Measurements from ENCODE around the gene AREL1. TPM values are rescaled to one million over a fixed set of nuclear protein-coding genes. Genes with fewer than 3 reads are reported as not detected.
"Not testable (repeated sequence)": the region's sequence is repeated elsewhere in the genome, so short reads cannot be mapped to it uniquely, and the experiment has no call there.

Gene AREL1
- 36.8 TPM for total RNA-seq
- long read RNA-seq, full-length matches to known transcripts, result 2 of 28 reads
- long read RNA-seq, partial matches to known transcripts, result 17 of 28 reads
- long read RNA-seq, other reads (novel, unspliced or antisense), result 9 of 28 reads

- TF ChIP-seq, protein P1, sequence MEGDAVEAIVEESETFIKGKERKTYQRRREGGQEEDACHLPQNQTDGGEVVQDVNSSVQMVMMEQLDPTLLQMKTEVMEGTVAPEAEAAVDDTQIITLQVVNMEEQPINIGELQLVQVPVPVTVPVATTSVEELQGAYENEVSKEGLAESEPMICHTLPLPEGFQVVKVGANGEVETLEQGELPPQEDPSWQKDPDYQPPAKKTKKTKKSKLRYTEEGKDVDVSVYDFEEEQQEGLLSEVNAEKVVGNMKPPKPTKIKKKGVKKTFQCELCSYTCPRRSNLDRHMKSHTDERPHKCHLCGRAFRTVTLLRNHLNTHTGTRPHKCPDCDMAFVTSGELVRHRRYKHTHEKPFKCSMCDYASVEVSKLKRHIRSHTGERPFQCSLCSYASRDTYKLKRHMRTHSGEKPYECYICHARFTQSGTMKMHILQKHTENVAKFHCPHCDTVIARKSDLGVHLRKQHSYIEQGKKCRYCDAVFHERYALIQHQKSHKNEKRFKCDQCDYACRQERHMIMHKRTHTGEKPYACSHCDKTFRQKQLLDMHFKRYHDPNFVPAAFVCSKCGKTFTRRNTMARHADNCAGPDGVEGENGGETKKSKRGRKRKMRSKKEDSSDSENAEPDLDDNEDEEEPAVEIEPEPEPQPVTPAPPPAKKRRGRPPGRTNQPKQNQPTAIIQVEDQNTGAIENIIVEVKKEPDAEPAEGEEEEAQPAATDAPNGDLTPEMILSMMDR (IDR thresholded peaks at IDR 0.05), result no peak
- peak; percentile 81 for DNase-seq
- Histone ChIP-seq H3K36me3 (peaks cover 27% of the 10 kb centered on the region), H3K9me3 (no peaks in the 10 kb centered on the region), H3K4me1 (peaks cover 30% of the 10 kb centered on the region), H3K27me3 (no peaks in the 10 kb centered on the region), H3K4me3 (peak within 1 kb of the TSS; percentile 72), H3K27ac (peak within 1 kb of the TSS; percentile 77)
- peak; percentile 99 for ATAC-seq
- intact Hi-C loops (cut with DNase I), result no loop called here
Measured at GRCh38 chr14:74712499-74713394, at the start of gene AREL1, which contains the start of gene FCF1. Gene AREL1 (minus strand): TSS chr14:74713080. CDS start chr14:74685615, 27,465 bp downstream. Gene FCF1 (plus strand): TSS chr14:74713144. CDS start chr14:74713198, 54 bp downstream.

DNA sequence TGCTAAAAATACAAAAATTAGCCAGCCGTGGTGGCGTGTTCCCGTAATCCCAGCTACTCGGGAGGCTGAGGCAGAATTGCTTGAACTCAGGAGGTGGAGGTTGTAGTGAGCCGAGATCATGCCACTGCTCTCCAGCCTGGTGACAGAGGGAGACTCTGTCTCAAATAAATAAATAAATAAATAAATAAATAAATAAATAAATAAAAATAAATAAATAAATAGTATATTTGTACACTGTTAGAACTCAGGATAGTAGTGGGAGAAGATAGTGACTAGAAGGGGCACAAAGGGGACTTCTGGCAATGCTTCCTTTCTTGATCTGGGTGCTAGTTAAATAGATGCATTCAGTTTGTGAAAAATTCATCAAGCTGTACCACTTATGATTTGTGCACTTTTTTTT lies 45.6 kb upstream of the AREL1 start:
- H3K4me1 ChIP-seq; H3K27me3 ChIP-seq; H3K9me3 ChIP-seq; H3K4me3 ChIP-seq; ATAC-seq; intact Hi-C loops (cut with DNase I); H3K36me3 ChIP-seq; DNase-seq; H3K27ac ChIP-seq: not testable (repeated sequence)

DNA sequence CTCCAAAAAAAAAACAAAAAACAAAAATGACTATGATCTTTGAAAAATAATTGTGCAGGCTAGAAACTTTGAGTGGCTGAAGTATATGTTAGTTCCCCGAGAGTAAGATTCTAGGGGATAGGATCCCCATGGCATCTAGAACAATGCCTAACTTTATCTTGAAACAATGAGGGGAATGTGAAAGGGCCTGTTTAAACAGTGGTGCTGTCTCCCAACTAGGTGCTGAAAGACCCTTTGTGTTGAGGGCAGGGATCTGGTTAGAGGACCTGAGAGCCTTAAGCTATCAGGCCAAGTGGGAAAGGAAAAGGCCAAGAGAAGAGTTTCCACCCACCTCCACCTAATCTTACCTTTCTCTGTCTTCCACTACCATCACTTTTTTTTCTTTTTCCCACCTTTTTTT lies 43.4 kb upstream of the AREL1 start:
- no peak for ATAC-seq

GRCh38 chr14:74754899-74755298 lies 42.0 kb upstream of the AREL1 start:
- Histone ChIP-seq H3K9me3 (no peaks in the 10 kb centered on the region), H3K27me3 (no peaks in the 10 kb centered on the region), H3K4me1 (no peaks in the 10 kb centered on the region), H3K27ac (no peak overlapping the region), H3K36me3 (no peaks in the 10 kb centered on the region), H3K4me3 (no peak overlapping the region)
- DNase-seq (no peak), ATAC-seq (no peak)
- intact Hi-C loops (cut with DNase I), result no loop called here
- TF ChIP-seq, protein P1 (IDR thresholded peaks at IDR 0.05), result no peak

More for the DNA sequence above, 43.4 kb upstream of the AREL1 start:
- Histone ChIP-seq H3K27me3 (no peaks in the 10 kb centered on the region), H3K4me3 (no peak overlapping the region), H3K36me3 (no peaks in the 10 kb centered on the region), H3K4me1 (no peaks in the 10 kb centered on the region), H3K27ac (no peak overlapping the region), H3K9me3 (no peaks in the 10 kb centered on the region)
- TF ChIP-seq, protein P1 (IDR thresholded peaks at IDR 0.05), result no peak
- intact Hi-C loops (cut with DNase I), result no loop called here
- DNase-seq, result no peak

- H3K4me3 ChIP-seq, result no peak overlapping the region
- H3K36me3 ChIP-seq, result no peaks in the 10 kb centered on the region
- intact Hi-C loops (cut with DNase I), result no loop called here
- TF ChIP-seq, protein P1 (IDR thresholded peaks at IDR 0.05), result no peak
- no peak for DNase-seq
- H3K27ac ChIP-seq, result no peak overlapping the region
- H3K4me1 ChIP-seq, result no peaks in the 10 kb centered on the region
- no peaks in the 10 kb centered on the region for H3K27me3 ChIP-seq
- no peak for ATAC-seq
- no peaks in the 10 kb centered on the region for H3K9me3 ChIP-seq
Measured at GRCh38 chr14:74754157-74754556, 41.3 kb upstream of the AREL1 start.

DNA sequence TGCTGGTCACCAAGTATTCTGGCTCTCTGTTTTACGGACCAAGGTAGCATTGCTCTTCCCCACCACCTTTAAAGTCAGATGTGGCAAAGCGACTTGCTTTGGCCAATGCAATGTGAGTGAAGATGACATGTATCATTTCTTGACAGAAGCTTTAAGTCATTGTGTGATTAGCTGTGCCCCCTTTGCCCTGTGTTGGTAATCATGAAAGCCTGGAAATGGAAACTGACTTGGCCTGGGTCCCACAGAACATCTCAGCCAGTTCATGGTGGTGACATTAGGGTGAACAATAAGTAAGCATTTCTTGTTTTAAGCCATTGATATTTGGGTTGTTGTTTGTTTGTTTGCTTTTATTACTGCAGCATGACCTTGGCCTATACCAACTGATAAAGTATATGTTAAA lies 34.4 kb upstream of the AREL1 start:
- Histone ChIP-seq H3K4me1 (no peaks in the 10 kb centered on the region), H3K36me3 (no peaks in the 10 kb centered on the region), H3K27me3 (no peaks in the 10 kb centered on the region), H3K27ac (no peak overlapping the region), H3K4me3 (no peak overlapping the region), H3K9me3 (no peaks in the 10 kb centered on the region)
- ATAC-seq (no peak), DNase-seq (no peak)
- TF ChIP-seq, protein P1 (IDR thresholded peaks at IDR 0.05), result no peak
- intact Hi-C loops (cut with DNase I), result no loop called here

Data from upper lobe of right lung (tissue), 1 donor.